Measurements from ENCODE around the gene CALN1. TPM values are rescaled to one million over a fixed set of nuclear protein-coding genes. Genes with fewer than 3 reads are reported as not detected.
"Not testable (repeated sequence)": the region's sequence is repeated elsewhere in the genome, so short reads cannot be mapped to it uniquely, and the experiment has no call there.

Gene CALN1
- total RNA-seq, 4 donors from 2014 or later: 0.04 TPM; not detected in 3

DNA sequence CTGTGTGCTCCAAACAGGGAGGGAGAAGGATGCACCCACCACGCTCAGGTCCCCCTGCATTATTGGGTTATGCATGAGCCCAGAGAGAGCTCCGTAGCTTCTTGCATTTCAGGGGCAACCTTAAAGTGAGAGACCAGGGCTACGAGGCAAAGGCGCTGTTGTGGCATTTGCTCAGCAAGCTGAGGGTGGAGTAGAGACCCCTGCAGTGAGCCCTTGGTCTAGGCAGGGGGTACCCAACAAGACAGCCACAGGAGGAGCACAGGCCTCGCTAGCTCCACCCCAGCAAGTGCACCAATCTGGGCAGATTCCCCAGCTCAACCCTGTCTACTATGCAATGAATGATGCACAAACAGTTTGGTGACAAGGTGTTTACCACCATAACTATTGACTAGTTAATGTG, 198.4 kb downstream of the CALN1 start:
- Histone ChIP-seq H3K36me3 (no peaks in the 10 kb centered on the region), H3K27me3 (peaks cover 13% of the 10 kb centered on the region), H3K27ac (no peak overlapping the region), H3K9me3 (no peaks in the 10 kb centered on the region), H3K4me1 (no peaks in the 10 kb centered on the region), H3K4me3 (no peak overlapping the region)
- no peak for TF ChIP-seq EP300 (IDR thresholded peaks at IDR 0.05)
- no peak for TF ChIP-seq POLR2A (IDR thresholded peaks at IDR 0.05)
- WGBS, 2 donors (ENCODE audit: low coverage in 1 of 2): 0% methylated on average over 1 of the region's 5 CpGs; no CpG with 5 or more reads in 1 of the 2 donors
- no peak for ATAC-seq

DNA sequence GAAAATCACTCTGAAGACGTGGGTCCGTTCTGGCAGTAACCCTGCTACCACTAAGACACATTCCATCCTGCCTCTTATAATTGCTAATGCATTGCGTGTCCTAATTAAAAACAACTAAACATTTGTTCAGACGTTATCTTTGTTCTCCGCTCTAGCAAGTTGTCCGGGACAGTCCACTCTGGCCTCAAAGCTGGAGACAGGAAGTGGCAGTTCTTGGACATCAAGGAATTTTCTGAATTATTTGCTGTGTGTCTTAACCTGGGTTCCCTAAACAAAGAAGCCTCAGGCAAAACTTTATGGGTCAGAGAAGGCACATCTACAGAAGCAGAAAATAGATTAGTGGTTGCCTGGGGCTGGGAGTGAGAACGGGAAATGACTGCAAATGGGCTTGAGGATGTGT, 199.1 kb downstream of the CALN1 start:
- no peak overlapping the region for H3K4me3 ChIP-seq
- 67 to 74% methylated on average over 7 of the region's 7 CpGs for WGBS, 2 donors (ENCODE audit: low coverage in 1 of 2)
- H3K27me3 ChIP-seq: peaks cover 13% of the 10 kb centered on the region
- no peak for ATAC-seq
- TF ChIP-seq POLR2AphosphoS5 (IDR thresholded peaks at IDR 0.05) (no peak), EP300 (IDR thresholded peaks at IDR 0.05) (no peak), POLR2A (IDR thresholded peaks at IDR 0.05) (no peak)
- TF ChIP-seq, protein P1, sequence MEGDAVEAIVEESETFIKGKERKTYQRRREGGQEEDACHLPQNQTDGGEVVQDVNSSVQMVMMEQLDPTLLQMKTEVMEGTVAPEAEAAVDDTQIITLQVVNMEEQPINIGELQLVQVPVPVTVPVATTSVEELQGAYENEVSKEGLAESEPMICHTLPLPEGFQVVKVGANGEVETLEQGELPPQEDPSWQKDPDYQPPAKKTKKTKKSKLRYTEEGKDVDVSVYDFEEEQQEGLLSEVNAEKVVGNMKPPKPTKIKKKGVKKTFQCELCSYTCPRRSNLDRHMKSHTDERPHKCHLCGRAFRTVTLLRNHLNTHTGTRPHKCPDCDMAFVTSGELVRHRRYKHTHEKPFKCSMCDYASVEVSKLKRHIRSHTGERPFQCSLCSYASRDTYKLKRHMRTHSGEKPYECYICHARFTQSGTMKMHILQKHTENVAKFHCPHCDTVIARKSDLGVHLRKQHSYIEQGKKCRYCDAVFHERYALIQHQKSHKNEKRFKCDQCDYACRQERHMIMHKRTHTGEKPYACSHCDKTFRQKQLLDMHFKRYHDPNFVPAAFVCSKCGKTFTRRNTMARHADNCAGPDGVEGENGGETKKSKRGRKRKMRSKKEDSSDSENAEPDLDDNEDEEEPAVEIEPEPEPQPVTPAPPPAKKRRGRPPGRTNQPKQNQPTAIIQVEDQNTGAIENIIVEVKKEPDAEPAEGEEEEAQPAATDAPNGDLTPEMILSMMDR (IDR thresholded peaks at IDR 0.05): no peak
- H3K27ac ChIP-seq: no peak overlapping the region
- no peaks in the 10 kb centered on the region for H3K4me1 ChIP-seq
- H3K9me3 ChIP-seq: no peaks in the 10 kb centered on the region
- H3K36me3 ChIP-seq: no peaks in the 10 kb centered on the region

DNA sequence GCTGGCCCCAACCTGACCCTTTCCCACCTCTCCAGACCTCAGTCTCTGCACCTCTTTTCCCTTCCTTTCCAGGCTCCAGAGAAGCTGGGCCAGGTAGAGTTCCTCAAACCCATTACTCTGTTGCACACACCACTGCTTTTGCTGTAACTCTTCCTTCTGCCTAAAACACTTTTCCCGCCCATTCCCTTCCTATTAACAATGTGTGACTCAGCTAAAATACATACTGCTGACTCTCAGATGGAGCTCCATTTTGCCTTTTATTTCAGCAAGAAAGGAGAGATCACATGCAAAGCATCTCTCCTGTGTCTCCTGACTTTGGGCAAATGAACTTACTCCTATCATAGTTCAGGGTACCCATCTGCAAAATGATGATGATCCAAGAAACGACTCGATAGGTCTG, 201.0 kb downstream of the CALN1 start:
- Histone ChIP-seq H3K4me3 (no peak overlapping the region), H3K27me3 (peaks cover 13% of the 10 kb centered on the region), H3K9me3 (no peaks in the 10 kb centered on the region), H3K27ac (no peak overlapping the region), H3K36me3 (no peaks in the 10 kb centered on the region), H3K4me1 (no peaks in the 10 kb centered on the region)
- TF ChIP-seq POLR2AphosphoS5 (IDR thresholded peaks at IDR 0.05) (no peak), POLR2A (IDR thresholded peaks at IDR 0.05) (no peak), EP300 (IDR thresholded peaks at IDR 0.05) (no peak)
- TF ChIP-seq, protein P1 (IDR thresholded peaks at IDR 0.05): no peak
- 80 to 100% methylated on average over 2 to 3 of the region's 3 CpGs for WGBS, 2 donors (ENCODE audit: low coverage in 1 of 2)
- ATAC-seq: no peak

DNA sequence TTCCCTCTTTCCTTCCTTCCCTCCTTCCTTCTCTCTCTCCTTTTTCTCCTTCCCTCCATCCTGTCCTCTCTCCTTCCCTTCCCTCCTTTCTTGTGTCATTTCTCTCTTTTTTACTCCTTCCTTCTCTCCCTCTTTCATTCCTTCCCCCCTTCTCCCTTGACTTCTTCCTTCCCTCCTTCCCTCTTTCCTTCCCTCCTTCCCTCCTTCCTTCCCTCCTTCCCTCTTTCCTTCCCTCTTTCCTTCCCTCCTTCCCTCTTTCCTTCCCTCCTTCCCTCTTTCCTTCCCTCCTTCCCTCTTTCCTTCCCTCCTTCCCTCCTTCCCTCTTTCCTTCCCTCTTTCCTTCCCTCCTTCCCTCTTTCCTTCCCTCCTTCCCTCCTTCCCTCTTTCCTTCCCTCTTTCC, 203.1 kb downstream of the CALN1 start:
- not testable (repeated sequence) for H3K9me3 ChIP-seq, H3K4me3 ChIP-seq, ATAC-seq, H3K36me3 ChIP-seq, H3K4me1 ChIP-seq, H3K27ac ChIP-seq
- peaks cover 13% of the 10 kb centered on the region for H3K27me3 ChIP-seq

DNA sequence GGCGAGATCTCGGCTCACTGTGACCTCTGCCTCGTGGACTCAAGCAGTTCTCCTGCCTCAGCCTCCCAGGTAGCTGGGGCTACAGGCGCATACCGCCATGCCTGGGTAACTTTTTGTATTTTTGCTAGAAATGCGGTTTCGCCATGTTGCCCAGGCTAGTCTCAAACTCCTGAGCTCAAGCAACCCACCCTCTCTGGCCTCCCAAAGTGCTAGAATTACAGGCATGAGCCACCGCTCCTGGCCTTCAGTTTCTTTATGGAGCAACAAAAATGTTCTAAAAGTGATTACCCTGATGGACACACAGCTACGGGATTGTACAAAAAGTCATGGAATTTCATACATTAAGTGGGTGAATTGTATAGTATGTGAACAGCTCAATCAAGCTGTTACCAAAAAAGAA, 216.0 kb downstream of the CALN1 start:
- Histone ChIP-seq H3K36me3 (no peaks in the 10 kb centered on the region), H3K4me3 (no peak overlapping the region), H3K27me3 (no peaks in the 10 kb centered on the region), H3K9me3 (peaks cover 0 to 17% (median 0%) of the 10 kb centered on the region in 3 donors), H3K27ac (no peak overlapping the region), H3K4me1 (no peaks in the 10 kb centered on the region)
- TF ChIP-seq, protein P1 (IDR thresholded peaks at IDR 0.05): no peak
- TF ChIP-seq POLR2AphosphoS5 (IDR thresholded peaks at IDR 0.05) (no peak), EP300 (IDR thresholded peaks at IDR 0.05) (no peak), POLR2A (IDR thresholded peaks at IDR 0.05) (no peak)
- 80 to 95% methylated on average over 8 to 9 of the region's 9 CpGs for WGBS, 2 donors (ENCODE audit: low coverage in 1 of 2)
- ATAC-seq: no peak

DNA sequence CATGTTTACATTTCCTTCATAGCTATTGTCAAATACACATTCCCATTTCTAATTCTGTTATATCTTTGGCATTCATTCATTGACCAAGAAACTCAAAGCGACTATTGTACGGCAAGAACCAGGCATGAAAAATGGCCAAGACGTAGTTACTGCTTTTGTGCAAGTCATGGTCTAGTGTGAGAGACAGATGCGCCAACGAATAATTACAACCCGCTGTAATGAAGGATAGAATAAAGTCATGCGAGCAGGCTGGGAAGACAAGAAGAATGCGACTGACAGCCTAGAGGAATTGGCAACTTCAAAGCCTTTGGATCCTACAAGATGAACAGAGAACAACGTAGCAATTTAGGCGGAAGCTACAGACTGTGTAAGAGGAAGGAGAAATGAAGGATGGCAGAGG, 221.2 kb downstream of the CALN1 start:
- WGBS, 2 donors (ENCODE audit: low coverage in 1 of 2): 64 to 81% methylated on average over 10 of the region's 10 CpGs
- no peak for TF ChIP-seq POLR2AphosphoS5 (IDR thresholded peaks at IDR 0.05)
- TF ChIP-seq, protein P1 (IDR thresholded peaks at IDR 0.05): no peak
- no peak for TF ChIP-seq POLR2A (IDR thresholded peaks at IDR 0.05)
- no peak for TF ChIP-seq EP300 (IDR thresholded peaks at IDR 0.05)
- Histone ChIP-seq H3K27ac (no peak overlapping the region), H3K36me3 (no peaks in the 10 kb centered on the region), H3K9me3 (peaks cover 0 to 17% (median 0%) of the 10 kb centered on the region in 3 donors), H3K4me1 (no peaks in the 10 kb centered on the region), H3K27me3 (no peaks in the 10 kb centered on the region), H3K4me3 (no peak overlapping the region)
- ATAC-seq: no peak

Measured in gastroesophageal sphincter (tissue), 4 donors.